22Rv1 (cell line): Measurements from ENCODE around the gene MAST4.

Source experiments
- H3K27ac ChIP-seq: fragments of 450-650 bp; 2 replicates; pipeline ENCODE4 v1.5.1; 2017
- CTCF ChIP-seq: fragments of 450-650 bp; IDR thresholded peaks from 2 replicates; pipeline ENCODE4 v1.5.1; 2017; ENCODE audit warnings: mild to moderate bottlenecking
- ZFX ChIP-seq: fragments of 450-650 bp; IDR thresholded peaks from 2 replicates; pipeline ENCODE4 v1.6.1; 2017; ENCODE audit warnings: antibody characterized with exemption, borderline replicate concordance

The MAST4 gene

GRCh38 chr5:66669862-66670195 is 73.6 kb downstream of the MAST4 start:
- H3K27ac ChIP-seq: no peak overlapping the region
- TF ChIP-seq ZFX: no peak
- no peak for TF ChIP-seq CTCF

GRCh38 chr5:66671305-66671704 is 75.1 kb downstream of the MAST4 start:
- TF ChIP-seq CTCF: no peak
- TF ChIP-seq ZFX: no peak
- no peak overlapping the region for H3K27ac ChIP-seq

- H3K27ac ChIP-seq: no peak overlapping the region
- no peak for TF ChIP-seq CTCF
- no peak for TF ChIP-seq ZFX
Measured at GRCh38 chr5:66674802-66675201, 78.6 kb downstream of the MAST4 start.

- TF ChIP-seq CTCF (no peak), ZFX (no peak)
- no peak overlapping the region for H3K27ac ChIP-seq
Measured at GRCh38 chr5:66675406-66675805, 79.2 kb downstream of the MAST4 start.

GRCh38 chr5:66680221-66680620 is 84.0 kb downstream of the MAST4 start:
- no peak overlapping the region for H3K27ac ChIP-seq
- no peak for TF ChIP-seq ZFX
- TF ChIP-seq CTCF: no peak

GRCh38 chr5:66680804-66681203 is 84.6 kb downstream of the MAST4 start:
- TF ChIP-seq CTCF (peak; percentile 28), ZFX (no peak)
- H3K27ac ChIP-seq: no peak overlapping the region

- no peak for TF ChIP-seq CTCF
- TF ChIP-seq ZFX: no peak
- H3K27ac ChIP-seq: no peak overlapping the region
Measured at GRCh38 chr5:66684663-66685062, 88.5 kb downstream of the MAST4 start.
